HG02870 (cell line): ENCODE results near the gene HTR3B.
"Not testable (repeated sequence)": the region's sequence is repeated elsewhere in the genome, so short reads cannot be mapped to it uniquely, and the experiment has no call there.

ENCODE experiments used
- ATAC-seq: cut with Tn5 transposase; IDR thresholded peaks from one replicate; pipeline ENCODE4 v1.9.1; 2021; ENCODE audit warnings: mild to moderate bottlenecking, moderate library complexity; ENCODE audit not compliant: unreplicated experiment

Gene HTR3B

GRCh38 chr11:113942256-113942655, 37.7 kb downstream of the HTR3B start:
- ATAC-seq = no peak

GRCh38 chr11:113946162-113946561, 41.6 kb downstream of the HTR3B start:
- ATAC-seq = not testable (repeated sequence)

GRCh38 chr11:113947994-113948393, 43.4 kb downstream of the HTR3B start:
- ATAC-seq = no peak

- no peak for ATAC-seq
These were observed 45.3 kb downstream of the HTR3B start for GRCh38 chr11:113949891-113950290.

- ATAC-seq = no peak
These were observed 46.9 kb downstream of the HTR3B start for GRCh38 chr11:113951537-113951936.

- ATAC-seq = no peak
These were observed 47.5 kb downstream of the HTR3B start for GRCh38 chr11:113952070-113952469.

GRCh38 chr11:113952588-113952987, 48.0 kb downstream of the HTR3B start:
- ATAC-seq = no peak

- no peak for ATAC-seq
These were observed 49.6 kb downstream of the HTR3B start for GRCh38 chr11:113954235-113954634.

GRCh38 chr11:113956986-113957385, 52.4 kb downstream of the HTR3B start:
- no peak for ATAC-seq

- ATAC-seq = no peak
These were observed 56.2 kb downstream of the HTR3B start for GRCh38 chr11:113960702-113961330.

- no peak for ATAC-seq
These were observed 62.8 kb downstream of the HTR3B start for GRCh38 chr11:113967361-113967760.

GRCh38 chr11:113971506-113972195, 67.1 kb downstream of the HTR3B start:
- ATAC-seq = no peak

- no peak for ATAC-seq
These were observed 70.3 kb downstream of the HTR3B start, which contains the start of gene HTR3A for GRCh38 chr11:113974741-113975470. HTR3A (plus strand) TSS chr11:113975108; CDS start chr11:113975326, 218 bp downstream.

GRCh38 chr11:113977071-113977490, 72.5 kb downstream of the HTR3B start:
- ATAC-seq = no peak

- ATAC-seq = no peak
These were observed 73.1 kb downstream of the HTR3B start for GRCh38 chr11:113977701-113978100.

GRCh38 chr11:113979431-113979830, 74.8 kb downstream of the HTR3B start:
- ATAC-seq = no peak

GRCh38 chr11:113980785-113981184, 76.2 kb downstream of the HTR3B start:
- ATAC-seq = no peak

- ATAC-seq = no peak
These were observed 77.7 kb downstream of the HTR3B start for GRCh38 chr11:113982306-113982705.

- ATAC-seq = no peak
These were observed 80.2 kb downstream of the HTR3B start for GRCh38 chr11:113984781-113985180.

- no peak for ATAC-seq
These were observed 81.3 kb downstream of the HTR3B start for GRCh38 chr11:113985906-113986305.

GRCh38 chr11:113986351-113987140, 82.0 kb downstream of the HTR3B start:
- no peak for ATAC-seq
